HEK293 (cell line): ENCODE measurements around the gene PAX3.

ENCODE experiments used
- CTCF ChIA-PET: fragments of 350-600 bp; formaldehyde crosslinking; extraction: SDS; loops from one replicate; lab custom pipeline; 2021; ENCODE audit warnings: antibody characterized with exemption; lab: Yijun Ruan, JAX
- POLR2A ChIA-PET: fragments of 300-600 bp; formaldehyde crosslinking; extraction: SDS; loops from one replicate; lab custom pipeline; 2020; ENCODE audit warnings: antibody characterized with exemption, inconsistent platforms; lab: Yijun Ruan, JAX
- H3K27ac ChIP-seq: fragments of 200-500 bp; sonication (Bioruptor generic); 2 replicates; pipeline ENCODE4 v1.5.1; 2014; ENCODE audit warnings: low read depth, low read length, control low read depth, inconsistent platforms; ENCODE audit errors: extremely low read depth
- H3K36me3 ChIP-seq, 2 experiments: fragments of 200-500 bp in 1 of 2; sonication (Bioruptor generic) in 1 of 2; 1 replicate in 1 of 2; 2 replicates in 1 of 2; pipeline ENCODE4 v1.5.1; 2014 to 2017; ENCODE audit warnings: inconsistent platforms in 2 of 2, low read length in 2 of 2; ENCODE audit not compliant: control insufficient read depth in 2 of 2, insufficient read depth in 1 of 2
- H3K4me1 ChIP-seq: fragments of 200-500 bp; sonication (Bioruptor generic); 2 replicates; pipeline ENCODE4 v1.5.1; 2014; ENCODE audit warnings: mild to moderate bottlenecking, low read length, inconsistent platforms; ENCODE audit not compliant: control insufficient read depth, insufficient read depth
- H3K4me3 ChIP-seq: 2 replicates; pipeline ENCODE4 v1.5.1; 2011; ENCODE audit warnings: low read depth, mild to moderate bottlenecking, control low read depth, low read length, moderate library complexity
- H3K9me3 ChIP-seq: fragments of 200-500 bp; sonication (Bioruptor generic); 2 replicates; pipeline ENCODE4 v1.5.1; 2014; ENCODE audit warnings: low read depth, low read length, inconsistent platforms; ENCODE audit not compliant: control insufficient read depth, insufficient read depth
- FEZF1 ChIP-seq: fragments of 450-650 bp; formaldehyde crosslinking; IDR thresholded peaks from 2 replicates; pipeline ENCODE4 v1.5.1; 2016; ENCODE audit warnings: missing biosample characterization, missing genetic modification characterization
- HOXC10 ChIP-seq: sonication (generic); formaldehyde crosslinking; IDR thresholded peaks from 2 replicates; pipeline ENCODE4 v1.8.1; 2023; ENCODE audit warnings: mild to moderate bottlenecking, missing genetic modification reagents
- KLF1 ChIP-seq: fragments of 450-650 bp; formaldehyde crosslinking; IDR thresholded peaks from 2 replicates; pipeline ENCODE4 v1.5.1; 2016; ENCODE audit warnings: missing biosample characterization, missing genetic modification characterization
- KLF16 ChIP-seq: fragments of 450-650 bp; formaldehyde crosslinking; IDR thresholded peaks from 2 replicates; pipeline ENCODE4 v1.5.1; 2017; ENCODE audit warnings: missing biosample characterization, missing genetic modification characterization
- KLF8 ChIP-seq: fragments of 450-650 bp; formaldehyde crosslinking; IDR thresholded peaks from 2 replicates; pipeline ENCODE4 v1.5.1; 2016; ENCODE audit warnings: missing biosample characterization, missing genetic modification characterization
- MEIS1 ChIP-seq: sonication (generic); formaldehyde crosslinking; IDR thresholded peaks from 2 replicates; pipeline ENCODE4 v1.8.1; 2022; ENCODE audit warnings: missing genetic modification reagents, mild to moderate bottlenecking, borderline replicate concordance
- MZF1 ChIP-seq: fragments of 450-650 bp; formaldehyde crosslinking; IDR thresholded peaks from 2 replicates; pipeline ENCODE4 v1.5.1; 2017; ENCODE audit warnings: missing biosample characterization, missing genetic modification characterization, borderline replicate concordance
- PRDM1 ChIP-seq: fragments of 450-650 bp; formaldehyde crosslinking; IDR thresholded peaks from 2 replicates; pipeline ENCODE4; 2016; ENCODE audit warnings: missing biosample characterization, missing genetic modification characterization
- SALL2 ChIP-seq: fragments of 450-650 bp; formaldehyde crosslinking; IDR thresholded peaks from 2 replicates; pipeline ENCODE4 v1.5.0; 2017; ENCODE audit warnings: missing biosample characterization, mild to moderate bottlenecking, missing genetic modification characterization, borderline replicate concordance
- ZFP69B ChIP-seq: fragments of 450-650 bp; formaldehyde crosslinking; IDR thresholded peaks from 2 replicates; pipeline ENCODE4 v1.5.1; 2016; ENCODE audit warnings: missing biosample characterization, missing genetic modification characterization
- ZNF133 ChIP-seq: fragments of 450-650 bp; formaldehyde crosslinking; IDR thresholded peaks from 2 replicates; pipeline ENCODE4 v1.5.1; 2016; ENCODE audit warnings: missing biosample characterization, missing genetic modification characterization
- ZNF148 ChIP-seq: fragments of 450-650 bp; formaldehyde crosslinking; IDR thresholded peaks from 2 replicates; pipeline ENCODE4 v1.5.0; 2017; ENCODE audit warnings: missing biosample characterization, missing genetic modification characterization, borderline replicate concordance
- ZNF169 ChIP-seq: fragments of 450-650 bp; formaldehyde crosslinking; IDR thresholded peaks from 2 replicates; pipeline ENCODE4 v1.5.1; 2016; ENCODE audit warnings: missing biosample characterization, missing genetic modification characterization
- ZNF239 ChIP-seq: fragments of 450-650 bp; formaldehyde crosslinking; IDR thresholded peaks from 2 replicates; pipeline ENCODE4 v1.5.1; 2016; ENCODE audit warnings: missing biosample characterization, missing genetic modification characterization
- ZNF324 ChIP-seq: fragments of 450-650 bp; formaldehyde crosslinking; IDR thresholded peaks from 2 replicates; pipeline ENCODE4 v1.5.1; 2016; ENCODE audit warnings: missing biosample characterization, missing genetic modification characterization
- ZNF423 ChIP-seq: fragments of 450-650 bp; formaldehyde crosslinking; IDR thresholded peaks from 2 replicates; pipeline ENCODE4 v1.5.1; 2016; ENCODE audit warnings: missing biosample characterization, missing genetic modification characterization
- ZNF548 ChIP-seq: fragments of 450-650 bp; formaldehyde crosslinking; IDR thresholded peaks from 2 replicates; pipeline ENCODE4 v1.5.1; 2016; ENCODE audit warnings: missing biosample characterization, missing genetic modification characterization
- ZNF621 ChIP-seq: fragments of 450-650 bp; formaldehyde crosslinking; IDR thresholded peaks from 2 replicates; pipeline ENCODE4 v1.5.1; 2017; ENCODE audit warnings: missing biosample characterization, missing genetic modification characterization
- ZNF639 ChIP-seq: fragments of 450-650 bp; formaldehyde crosslinking; IDR thresholded peaks from 2 replicates; pipeline ENCODE4 v1.5.1; 2016; ENCODE audit warnings: missing biosample characterization, missing genetic modification characterization
- ZNF658 ChIP-seq: fragments of 450-650 bp; formaldehyde crosslinking; IDR thresholded peaks from 2 replicates; pipeline ENCODE4; 2016; ENCODE audit warnings: missing biosample characterization, missing genetic modification characterization
- ZNF677 ChIP-seq: fragments of 450-650 bp; IDR thresholded peaks from 2 replicates; pipeline ENCODE4 v1.5.0; 2018; ENCODE audit warnings: missing biosample characterization, mild to moderate bottlenecking, missing genetic modification characterization, moderate library complexity
- ZNF768 ChIP-seq: fragments of 450-650 bp; formaldehyde crosslinking; IDR thresholded peaks from 2 replicates; pipeline ENCODE4 v1.5.1; 2018; ENCODE audit warnings: missing biosample characterization, mild to moderate bottlenecking, missing genetic modification characterization
- ZNF777 ChIP-seq: fragments of 450-650 bp; formaldehyde crosslinking; IDR thresholded peaks from 2 replicates; pipeline ENCODE4 v1.5.1; 2017; ENCODE audit warnings: missing biosample characterization, missing genetic modification characterization, borderline replicate concordance
- ZNF791 ChIP-seq: fragments of 450-650 bp; formaldehyde crosslinking; IDR thresholded peaks from 2 replicates; pipeline ENCODE4 v1.5.1; 2016; ENCODE audit warnings: missing biosample characterization, missing genetic modification characterization
- TF ChIP-seq, protein P1 (sequence below): fragments of 450-650 bp; formaldehyde crosslinking; IDR thresholded peaks from 2 replicates; pipeline ENCODE4 v1.5.1; 2016; ENCODE audit warnings: missing biosample characterization, missing genetic modification characterization
- TF ChIP-seq, protein P2 (sequence below): fragments of 450-650 bp; formaldehyde crosslinking; IDR thresholded peaks from 2 replicates; pipeline ENCODE4 v1.5.1; 2016; ENCODE audit warnings: missing biosample characterization, missing genetic modification characterization

PAX3 gene

DNA sequence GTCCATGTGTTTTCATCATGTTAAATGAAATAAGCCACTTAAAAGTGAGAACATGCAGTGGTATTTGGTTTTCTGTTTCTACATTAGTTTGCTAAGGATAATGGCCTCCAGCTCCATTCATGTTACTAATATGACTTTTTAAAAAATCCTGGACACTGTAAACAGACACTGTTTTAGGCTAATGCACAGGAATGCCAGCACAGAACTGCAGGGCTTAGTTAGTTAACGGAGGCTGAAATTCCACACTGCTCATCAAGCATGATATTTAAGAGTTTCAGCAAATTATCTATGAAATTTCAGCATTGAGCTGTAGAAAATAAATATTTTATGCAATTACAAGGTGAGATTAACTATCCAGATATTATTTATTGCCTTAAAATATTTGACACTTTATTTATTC, 42.5 kb upstream of the PAX3 start:
- TF ChIP-seq MZF1 (tag by site-specific recombination): no peak
- TF ChIP-seq KLF1 (tag by site-specific recombination): no peak
- no peak for TF ChIP-seq ZNF548 (tag by site-specific recombination)
- no peak for TF ChIP-seq ZNF639
- no peak for TF ChIP-seq MEIS1 (CRISPR knock-in tag)
- no peak for TF ChIP-seq ZNF777 (tag by site-specific recombination)
- TF ChIP-seq ZNF148 (tag by site-specific recombination): no peak
- no peak for TF ChIP-seq ZNF324 (tag by site-specific recombination)
- POLR2A ChIA-PET: no interaction called here
- no peak overlapping the region for H3K4me3 ChIP-seq
- no peaks in the 10 kb centered on the region for H3K9me3 ChIP-seq
- no peaks in the 10 kb centered on the region for H3K36me3 ChIP-seq
- no peak overlapping the region for H3K27ac ChIP-seq
- CTCF ChIA-PET: no interaction called here
- no peaks in the 10 kb centered on the region for H3K4me1 ChIP-seq

DNA sequence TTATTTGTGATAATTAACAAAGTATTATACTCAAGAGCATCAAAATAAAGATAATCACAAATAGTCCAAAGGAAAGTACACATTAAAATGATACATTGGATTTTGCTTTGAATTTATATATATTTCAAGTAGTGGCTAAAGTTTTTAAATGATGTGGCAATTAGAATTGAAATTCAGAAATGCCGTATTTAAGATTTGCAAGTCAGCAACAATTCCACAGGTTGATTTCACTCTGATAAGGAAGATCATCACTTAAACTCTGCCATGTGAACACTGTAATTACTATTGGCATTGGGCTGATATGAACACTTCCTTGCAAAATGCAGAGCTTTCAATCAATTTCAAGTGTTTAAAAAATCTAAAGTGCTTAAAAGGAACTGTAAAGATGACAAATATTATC, 39.6 kb upstream of the PAX3 start:
- no peaks in the 10 kb centered on the region for H3K9me3 ChIP-seq
- no peaks in the 10 kb centered on the region for H3K36me3 ChIP-seq
- H3K27ac ChIP-seq: no peak overlapping the region
- no peak overlapping the region for H3K4me3 ChIP-seq
- TF ChIP-seq KLF8 (no peak), SALL2 (tag by site-specific recombination) (no peak), PRDM1 (no peak), ZNF239 (no peak), ZNF423 (tag by site-specific recombination) (no peak), ZNF658 (tag by site-specific recombination) (no peak), ZNF133 (tag by site-specific recombination) (no peak), ZFP69B (no peak), ZNF169 (no peak), ZNF768 (tag by site-specific recombination) (no peak)
- TF ChIP-seq, protein P1, sequence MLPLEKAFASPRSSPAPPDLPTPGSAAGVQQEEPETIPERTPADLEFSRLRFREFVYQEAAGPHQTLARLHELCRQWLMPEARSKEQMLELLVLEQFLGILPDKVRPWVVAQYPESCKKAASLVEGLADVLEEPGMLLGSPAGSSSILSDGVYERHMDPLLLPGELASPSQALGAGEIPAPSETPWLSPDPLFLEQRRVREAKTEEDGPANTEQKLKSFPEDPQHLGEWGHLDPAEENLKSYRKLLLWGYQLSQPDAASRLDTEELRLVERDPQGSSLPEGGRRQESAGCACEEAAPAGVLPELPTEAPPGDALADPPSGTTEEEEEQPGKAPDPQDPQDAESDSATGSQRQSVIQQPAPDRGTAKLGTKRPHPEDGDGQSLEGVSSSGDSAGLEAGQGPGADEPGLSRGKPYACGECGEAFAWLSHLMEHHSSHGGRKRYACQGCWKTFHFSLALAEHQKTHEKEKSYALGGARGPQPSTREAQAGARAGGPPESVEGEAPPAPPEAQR (tag by site-specific recombination): no peak
- ChIA-PET CTCF (no interaction called here), POLR2A (interaction anchor here (0.6 kb wide), 1 partner anchor 19 kb away, joined by 3 read pairs; no protein-coding TSS in a partner anchor)
- H3K4me1 ChIP-seq: no peaks in the 10 kb centered on the region

DNA sequence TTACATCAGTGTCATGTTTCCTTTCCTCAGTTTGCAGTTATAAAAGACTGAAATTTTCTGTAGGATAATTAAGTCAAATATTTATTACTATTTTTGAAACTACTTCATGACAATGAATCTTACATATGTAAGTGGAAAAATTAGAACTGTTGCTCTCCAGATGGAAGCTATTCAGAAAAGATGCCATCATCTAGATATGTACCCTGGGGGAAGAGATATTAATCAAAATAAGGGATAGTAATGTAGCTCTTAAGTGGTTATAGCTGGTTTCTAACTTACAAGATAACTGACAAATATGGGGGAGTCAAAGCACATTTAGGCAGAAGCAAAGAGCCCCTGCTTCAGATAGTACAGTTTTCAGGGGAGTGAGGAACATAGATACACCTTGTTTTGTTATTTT, 38.1 kb upstream of the PAX3 start:
- Histone ChIP-seq H3K27ac (no peak overlapping the region), H3K4me3 (no peak overlapping the region), H3K4me1 (no peaks in the 10 kb centered on the region), H3K36me3 (no peaks in the 10 kb centered on the region), H3K9me3 (no peaks in the 10 kb centered on the region)
- CTCF ChIA-PET: interaction anchor here (0.5 to 1.4 kb wide), 4 partner anchors 17 to 312 kb away, joined by 3 read pairs; a partner anchor contains a TSS
- POLR2A ChIA-PET: no interaction called here
- TF ChIP-seq HOXC10 (CRISPR knock-in tag) (no peak), ZNF324 (tag by site-specific recombination) (no peak), ZNF791 (no peak), ZNF677 (no peak), FEZF1 (tag by site-specific recombination) (no peak), ZNF621 (tag by site-specific recombination) (no peak), KLF16 (tag by site-specific recombination) (no peak)
- TF ChIP-seq, protein P2, sequence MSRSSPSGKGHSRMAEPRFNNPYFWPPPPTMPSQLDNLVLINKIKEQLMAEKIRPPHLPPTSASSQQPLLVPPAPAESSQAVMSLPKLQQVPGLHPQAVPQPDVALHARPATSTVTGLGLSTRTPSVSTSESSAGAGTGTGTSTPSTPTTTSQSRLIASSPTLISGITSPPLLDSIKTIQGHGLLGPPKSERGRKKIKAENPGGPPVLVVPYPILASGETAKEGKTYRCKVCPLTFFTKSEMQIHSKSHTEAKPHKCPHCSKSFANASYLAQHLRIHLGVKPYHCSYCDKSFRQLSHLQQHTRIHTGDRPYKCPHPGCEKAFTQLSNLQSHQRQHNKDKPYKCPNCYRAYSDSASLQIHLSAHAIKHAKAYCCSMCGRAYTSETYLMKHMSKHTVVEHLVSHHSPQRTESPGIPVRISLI (tag by site-specific recombination): no peak
